Measurements from ENCODE around the gene ELF4. TPM values are rescaled to one million over a fixed set of nuclear protein-coding genes. Genes with fewer than 3 reads are reported as not detected.

The ELF4 gene
- total RNA-seq, 1 donor from 2014 or later: 31.2 TPM

DNA sequence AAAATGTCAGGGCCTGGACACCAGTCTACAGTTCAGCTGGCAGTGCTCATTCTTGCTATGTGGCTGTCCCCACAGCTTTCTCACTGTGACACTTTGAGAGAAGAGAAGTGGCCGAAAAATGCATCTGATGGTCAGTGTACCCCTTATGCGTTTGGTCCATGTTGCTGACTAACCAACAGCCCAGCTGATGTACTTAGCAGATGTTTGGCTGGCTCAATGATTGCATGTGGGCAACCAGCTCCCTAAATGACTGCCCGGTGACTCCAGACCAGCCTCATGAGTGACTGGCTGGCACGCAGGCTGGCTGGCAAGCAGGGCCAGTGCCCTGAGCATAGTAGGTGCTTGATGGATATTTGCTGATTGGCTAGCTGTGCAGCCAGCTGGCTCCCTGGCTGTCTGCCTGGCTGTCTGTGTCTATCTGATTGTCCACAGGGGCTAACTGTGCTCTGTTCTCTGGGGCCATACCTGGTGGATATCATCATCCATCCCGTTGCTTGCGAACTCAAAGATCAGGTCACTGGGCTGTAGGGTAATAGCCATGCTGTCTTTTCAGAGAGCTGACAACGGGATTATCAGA is 29.4 kb downstream of the ELF4 start:
- peaks cover 46% of the 10 kb centered on the region for H4K20me1 ChIP-seq (ENCODE audit: insufficient read depth, low read length)
- peaks cover 2% of the 10 kb centered on the region for H3K9me3 Mint-ChIP-seq (ENCODE audit: unreplicated experiment)

DNA sequence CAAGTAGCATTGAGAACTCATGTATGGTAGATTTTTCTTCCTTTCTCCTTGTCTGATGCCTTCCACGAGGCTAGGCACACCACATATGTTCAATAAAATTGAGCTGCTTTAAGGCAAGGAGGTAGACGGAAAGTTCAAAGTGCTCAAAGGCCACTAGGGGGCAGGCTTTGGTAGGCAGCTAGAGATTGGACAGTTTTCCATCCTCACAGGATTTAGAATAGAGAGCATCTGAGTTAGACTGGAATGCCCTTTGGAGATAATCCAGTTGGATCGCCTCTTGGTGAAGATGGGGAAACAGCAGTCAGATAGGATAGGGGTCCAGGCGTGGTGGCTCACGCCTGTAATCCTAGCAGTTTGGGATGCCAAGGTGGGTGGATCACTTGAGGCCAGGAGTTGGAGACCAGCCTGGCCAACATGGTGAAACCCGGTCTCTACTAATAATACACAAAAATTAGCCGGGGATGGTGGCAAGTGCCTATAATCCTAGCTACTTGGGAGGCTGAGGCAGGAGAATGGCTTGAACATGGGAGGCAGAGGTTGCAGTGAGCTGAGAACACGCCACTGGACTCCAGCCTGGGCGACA is 30.4 kb downstream of the ELF4 start:
- Histone ChIP-seq H3K4me2 (ENCODE audit: low read length) (no peak overlapping the region), H4K20me1 (ENCODE audit: insufficient read depth, low read length) (peaks cover 40% of the 10 kb centered on the region), H3K9ac (ENCODE audit: low read length) (no peak overlapping the region), H3K79me2 (ENCODE audit: insufficient read depth, low read length) (peaks cover 14% of the 10 kb centered on the region), H3K9me3 (ENCODE audit: insufficient read depth, low read depth, low read length) (no peaks in the 10 kb centered on the region), H3K4me1 (ENCODE audit: insufficient read depth, low read length) (peaks cover 2% of the 10 kb centered on the region), H3K27ac (ENCODE audit: low read depth, low read length) (no peak overlapping the region), H3K36me3 (ENCODE audit: insufficient read depth, low read length) (no peaks in the 10 kb centered on the region), H3K27me3 (ENCODE audit: insufficient read depth, low read length) (no peaks in the 10 kb centered on the region), H3K4me3 (ENCODE audit: insufficient read depth, low read depth, low read length) (no peak overlapping the region), H2AFZ (ENCODE audit: low read depth, low read length) (no peak overlapping the region)
- Mint-ChIP-seq H3K36me3 (ENCODE audit: low read depth, unreplicated experiment) (peaks cover 8% of the 10 kb centered on the region), H3K4me1 (ENCODE audit: low read depth, unreplicated experiment) (peaks cover 31% of the 10 kb centered on the region), H3K27ac (ENCODE audit: unreplicated experiment) (no peak overlapping the region), H3K4me3 (ENCODE audit: unreplicated experiment) (no peak overlapping the region), H3K27me3 (ENCODE audit: low read depth, unreplicated experiment) (no peaks in the 10 kb centered on the region), H3K9me3 (ENCODE audit: unreplicated experiment) (peaks cover 2% of the 10 kb centered on the region)
- DNase-seq (ENCODE audit: low read depth) (peak; percentile 32), FAIRE-seq (peak; percentile 72)
- TF ChIP-seq EZH2 (IDR thresholded peaks at IDR 0.05; ENCODE audit: insufficient read depth, low read length): no peak
- peak; percentile 62 for TF ChIP-seq CTCF (IDR thresholded peaks at IDR 0.05; ENCODE audit: insufficient read depth, low read depth, low read length)

More for the DNA sequence above, 29.4 kb downstream of the ELF4 start:
- no peak overlapping the region for H2AFZ ChIP-seq (ENCODE audit: low read depth, low read length)
- H3K4me2 ChIP-seq (ENCODE audit: low read length): no peak overlapping the region
- H3K79me2 ChIP-seq (ENCODE audit: insufficient read depth, low read length): peaks cover 21% of the 10 kb centered on the region
- no peak overlapping the region for H3K9ac ChIP-seq (ENCODE audit: low read length)
- FAIRE-seq (no peak), DNase-seq (ENCODE audit: low read depth) (no peak)
- peaks cover 8% of the 10 kb centered on the region for H3K36me3 Mint-ChIP-seq (ENCODE audit: low read depth, unreplicated experiment)
- H3K4me1 Mint-ChIP-seq (ENCODE audit: low read depth, unreplicated experiment): peaks cover 37% of the 10 kb centered on the region
- no peak overlapping the region for H3K4me3 ChIP-seq (ENCODE audit: insufficient read depth, low read depth, low read length)
- no peaks in the 10 kb centered on the region for H3K27me3 ChIP-seq (ENCODE audit: insufficient read depth, low read length)
- H3K4me1 ChIP-seq (ENCODE audit: insufficient read depth, low read length): peaks cover 8% of the 10 kb centered on the region
- H3K4me3 Mint-ChIP-seq (ENCODE audit: unreplicated experiment): no peak overlapping the region
- no peaks in the 10 kb centered on the region for H3K36me3 ChIP-seq (ENCODE audit: insufficient read depth, low read length)
- TF ChIP-seq CTCF (IDR thresholded peaks at IDR 0.05; ENCODE audit: insufficient read depth, low read depth, low read length) (no peak), EZH2 (IDR thresholded peaks at IDR 0.05; ENCODE audit: insufficient read depth, low read length) (no peak)
- no peak overlapping the region for H3K27ac Mint-ChIP-seq (ENCODE audit: unreplicated experiment)
- H3K27ac ChIP-seq (ENCODE audit: low read depth, low read length): no peak overlapping the region
- H3K9me3 ChIP-seq (ENCODE audit: insufficient read depth, low read depth, low read length): no peaks in the 10 kb centered on the region
- H3K27me3 Mint-ChIP-seq (ENCODE audit: low read depth, unreplicated experiment): no peaks in the 10 kb centered on the region

- H2AFZ ChIP-seq (ENCODE audit: low read depth, low read length): no peak overlapping the region
- TF ChIP-seq EZH2 (IDR thresholded peaks at IDR 0.05; ENCODE audit: insufficient read depth, low read length) (no peak), CTCF (IDR thresholded peaks at IDR 0.05; ENCODE audit: insufficient read depth, low read depth, low read length) (no peak)
- no peak overlapping the region for H3K9ac ChIP-seq (ENCODE audit: low read length)
- Mint-ChIP-seq H3K4me1 (ENCODE audit: low read depth, unreplicated experiment) (peaks cover 2% of the 10 kb centered on the region), H3K27me3 (ENCODE audit: low read depth, unreplicated experiment) (no peaks in the 10 kb centered on the region), H3K4me3 (ENCODE audit: unreplicated experiment) (no peak overlapping the region), H3K36me3 (ENCODE audit: low read depth, unreplicated experiment) (peaks cover 8% of the 10 kb centered on the region), H3K27ac (ENCODE audit: unreplicated experiment) (no peak overlapping the region), H3K9me3 (ENCODE audit: unreplicated experiment) (peaks cover 2% of the 10 kb centered on the region)
- no peaks in the 10 kb centered on the region for H3K9me3 ChIP-seq (ENCODE audit: insufficient read depth, low read depth, low read length)
- no peak overlapping the region for H3K27ac ChIP-seq (ENCODE audit: low read depth, low read length)
- no peaks in the 10 kb centered on the region for H3K79me2 ChIP-seq (ENCODE audit: insufficient read depth, low read length)
- peaks cover 10% of the 10 kb centered on the region for H4K20me1 ChIP-seq (ENCODE audit: insufficient read depth, low read length)
- H3K4me1 ChIP-seq (ENCODE audit: insufficient read depth, low read length): no peaks in the 10 kb centered on the region
- FAIRE-seq (no peak), DNase-seq (ENCODE audit: low read depth) (no peak)
- no peak overlapping the region for H3K4me3 ChIP-seq (ENCODE audit: insufficient read depth, low read depth, low read length)
- H3K36me3 ChIP-seq (ENCODE audit: insufficient read depth, low read length): no peaks in the 10 kb centered on the region
- no peaks in the 10 kb centered on the region for H3K27me3 ChIP-seq (ENCODE audit: insufficient read depth, low read length)
- H3K4me2 ChIP-seq (ENCODE audit: low read length): no peak overlapping the region
Observed at GRCh38 chrX:130075777-130076176, 34.5 kb downstream of the ELF4 start.
